Adrenal gland (tissue), 5 donors: ENCODE results near the gene ATP8B1.

Source experiments
- POLR2A ChIP-seq, 2 donors: fragments of 450-650 bp; IDR thresholded peaks; one replicate each; pipeline ENCODE4 v1.6.1; 2017; ENCODE audit warnings: antibody characterized with exemption in 2 of 2, mild to moderate bottlenecking in 2 of 2, moderate library complexity in 1 of 2
- TF ChIP-seq, protein P1 (sequence below), 6 experiments: fragments of 450-650 bp in 4 of 6; fragments of 200-600 bp in 2 of 6; sonication (generic) in 1 of 6; IDR thresholded peaks; 1 replicate in 5 of 6; 2 replicates in 1 of 6; pipeline versions ENCODE4 v1.5.1 to v1.8.0; 2016 to 2021; ENCODE audit warnings: antibody characterized with exemption in 6 of 6, mild to moderate bottlenecking in 2 of 6, moderate library complexity in 1 of 6
- donor health status: DM: no; HTN: no; CAD: no.

DNA sequence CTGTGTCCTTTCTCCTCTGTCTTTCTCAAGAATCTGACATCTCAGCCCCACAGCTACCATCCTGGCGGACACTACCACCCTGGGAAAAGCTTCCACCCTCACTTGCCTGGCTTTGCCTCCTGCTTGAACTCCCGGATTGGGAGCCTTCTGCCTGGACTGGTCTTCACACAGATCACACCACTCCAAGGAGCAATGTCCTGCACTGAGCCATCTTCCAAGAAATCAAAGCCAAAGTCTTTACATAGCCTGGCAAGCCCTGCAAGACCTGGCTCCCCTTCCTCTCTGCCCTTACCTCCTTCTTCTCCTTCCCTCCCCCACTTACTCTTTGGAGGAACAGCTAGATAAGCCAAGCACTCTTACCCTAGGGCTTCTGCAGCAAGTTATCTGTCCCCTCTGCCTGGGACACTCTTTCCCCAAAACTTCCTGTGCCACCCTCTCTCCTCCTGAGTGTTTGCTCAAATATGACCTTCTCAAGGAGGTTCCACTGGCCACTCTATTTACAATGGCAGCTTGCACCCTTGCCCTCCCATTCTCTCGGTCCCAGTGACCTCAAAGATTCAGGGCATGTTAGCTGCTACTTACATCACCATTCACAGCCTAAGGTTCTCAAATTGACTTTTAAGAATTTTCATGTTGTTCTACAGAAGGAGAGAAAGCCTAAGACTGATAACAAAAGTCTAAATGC is 9.7 kb downstream of the ATP8B1 start:
- no peak for TF ChIP-seq POLR2A (IDR thresholded peaks at IDR 0.05)
- TF ChIP-seq, protein P1, sequence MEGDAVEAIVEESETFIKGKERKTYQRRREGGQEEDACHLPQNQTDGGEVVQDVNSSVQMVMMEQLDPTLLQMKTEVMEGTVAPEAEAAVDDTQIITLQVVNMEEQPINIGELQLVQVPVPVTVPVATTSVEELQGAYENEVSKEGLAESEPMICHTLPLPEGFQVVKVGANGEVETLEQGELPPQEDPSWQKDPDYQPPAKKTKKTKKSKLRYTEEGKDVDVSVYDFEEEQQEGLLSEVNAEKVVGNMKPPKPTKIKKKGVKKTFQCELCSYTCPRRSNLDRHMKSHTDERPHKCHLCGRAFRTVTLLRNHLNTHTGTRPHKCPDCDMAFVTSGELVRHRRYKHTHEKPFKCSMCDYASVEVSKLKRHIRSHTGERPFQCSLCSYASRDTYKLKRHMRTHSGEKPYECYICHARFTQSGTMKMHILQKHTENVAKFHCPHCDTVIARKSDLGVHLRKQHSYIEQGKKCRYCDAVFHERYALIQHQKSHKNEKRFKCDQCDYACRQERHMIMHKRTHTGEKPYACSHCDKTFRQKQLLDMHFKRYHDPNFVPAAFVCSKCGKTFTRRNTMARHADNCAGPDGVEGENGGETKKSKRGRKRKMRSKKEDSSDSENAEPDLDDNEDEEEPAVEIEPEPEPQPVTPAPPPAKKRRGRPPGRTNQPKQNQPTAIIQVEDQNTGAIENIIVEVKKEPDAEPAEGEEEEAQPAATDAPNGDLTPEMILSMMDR (IDR thresholded peaks at IDR 0.05), result no peak
